HEK293 (cell line): ENCODE results near the gene GSTM4.

Source experiments
- CTCF ChIA-PET: fragments of 350-600 bp; formaldehyde crosslinking; extraction: SDS; loops from one replicate; lab custom pipeline; 2021; ENCODE audit warnings: antibody characterized with exemption; lab: Yijun Ruan, JAX
- POLR2A ChIA-PET: fragments of 300-600 bp; formaldehyde crosslinking; extraction: SDS; loops from one replicate; lab custom pipeline; 2020; ENCODE audit warnings: antibody characterized with exemption, inconsistent platforms; lab: Yijun Ruan, JAX
- H3K27ac ChIP-seq: fragments of 200-500 bp; sonication (Bioruptor generic); 2 replicates; pipeline ENCODE4 v1.5.1; 2014; ENCODE audit warnings: low read depth, low read length, control low read depth, inconsistent platforms; ENCODE audit errors: extremely low read depth
- H3K36me3 ChIP-seq, 2 experiments: fragments of 200-500 bp in 1 of 2; sonication (Bioruptor generic) in 1 of 2; 1 replicate in 1 of 2; 2 replicates in 1 of 2; pipeline ENCODE4 v1.5.1; 2014 to 2017; ENCODE audit warnings: inconsistent platforms in 2 of 2, low read length in 2 of 2; ENCODE audit not compliant: control insufficient read depth in 2 of 2, insufficient read depth in 1 of 2
- H3K4me1 ChIP-seq: fragments of 200-500 bp; sonication (Bioruptor generic); 2 replicates; pipeline ENCODE4 v1.5.1; 2014; ENCODE audit warnings: mild to moderate bottlenecking, low read length, inconsistent platforms; ENCODE audit not compliant: control insufficient read depth, insufficient read depth
- H3K4me3 ChIP-seq: 2 replicates; pipeline ENCODE4 v1.5.1; 2011; ENCODE audit warnings: low read depth, mild to moderate bottlenecking, control low read depth, low read length, moderate library complexity
- H3K9me3 ChIP-seq: fragments of 200-500 bp; sonication (Bioruptor generic); 2 replicates; pipeline ENCODE4 v1.5.1; 2014; ENCODE audit warnings: low read depth, low read length, inconsistent platforms; ENCODE audit not compliant: control insufficient read depth, insufficient read depth
- CTCF ChIP-seq: fragments of 450-650 bp; formaldehyde crosslinking; IDR thresholded peaks from 2 replicates; pipeline ENCODE4 v1.5.1; 2016; ENCODE audit warnings: missing biosample characterization, missing genetic modification characterization
- GLIS2 ChIP-seq: fragments of 450-650 bp; formaldehyde crosslinking; IDR thresholded peaks from 2 replicates; pipeline ENCODE4 v1.5.1; 2016; ENCODE audit warnings: missing biosample characterization, missing genetic modification characterization
- KLF16 ChIP-seq: fragments of 450-650 bp; formaldehyde crosslinking; IDR thresholded peaks from 2 replicates; pipeline ENCODE4 v1.5.1; 2017; ENCODE audit warnings: missing biosample characterization, missing genetic modification characterization
- PBX3 ChIP-seq: sonication (generic); formaldehyde crosslinking; IDR thresholded peaks from 2 replicates; pipeline ENCODE4 v1.8.1; 2022; ENCODE audit warnings: mild to moderate bottlenecking, moderate library complexity, missing genetic modification reagents
- SCRT2 ChIP-seq: fragments of 450-650 bp; formaldehyde crosslinking; IDR thresholded peaks from 2 replicates; pipeline ENCODE4 v1.5.1; 2016; ENCODE audit warnings: missing biosample characterization, missing genetic modification characterization
- WT1 ChIP-seq: fragments of 450-650 bp; formaldehyde crosslinking; IDR thresholded peaks from 2 replicates; pipeline ENCODE4 v1.5.1; 2016; ENCODE audit warnings: missing biosample characterization, missing genetic modification characterization
- YY2 ChIP-seq: fragments of 450-650 bp; formaldehyde crosslinking; IDR thresholded peaks from 2 replicates; pipeline ENCODE4 v1.5.1; 2016; ENCODE audit warnings: missing biosample characterization, missing genetic modification characterization
- ZBTB8A ChIP-seq: fragments of 450-650 bp; formaldehyde crosslinking; IDR thresholded peaks from 2 replicates; pipeline ENCODE4 v1.5.1; 2016; ENCODE audit warnings: missing biosample characterization, missing genetic modification characterization
- ZEB2 ChIP-seq: fragments of 450-650 bp; formaldehyde crosslinking; IDR thresholded peaks from 2 replicates; pipeline ENCODE4 v1.5.1; 2016; ENCODE audit warnings: missing biosample characterization, missing genetic modification characterization
- ZNF174 ChIP-seq: fragments of 450-650 bp; formaldehyde crosslinking; IDR thresholded peaks from 2 replicates; pipeline ENCODE4 v1.5.0; 2017; ENCODE audit warnings: missing biosample characterization, mild to moderate bottlenecking, missing genetic modification characterization
- ZNF184 ChIP-seq: fragments of 450-650 bp; IDR thresholded peaks from 2 replicates; pipeline ENCODE4 v1.5.1; 2018; ENCODE audit warnings: missing biosample characterization, mild to moderate bottlenecking, missing genetic modification characterization
- ZNF19 ChIP-seq: fragments of 450-650 bp; formaldehyde crosslinking; IDR thresholded peaks from 2 replicates; pipeline ENCODE4; 2016; ENCODE audit warnings: missing biosample characterization, missing genetic modification characterization, low read depth
- ZNF223 ChIP-seq: fragments of 450-650 bp; formaldehyde crosslinking; IDR thresholded peaks from 2 replicates; pipeline ENCODE4 v1.5.1; 2016; ENCODE audit warnings: missing biosample characterization, missing genetic modification characterization
- ZNF266 ChIP-seq: fragments of 450-650 bp; formaldehyde crosslinking; IDR thresholded peaks from 2 replicates; pipeline ENCODE4 v1.5.1; 2016; ENCODE audit warnings: missing biosample characterization, missing genetic modification characterization, low read depth
- ZNF391 ChIP-seq: fragments of 450-650 bp; formaldehyde crosslinking; IDR thresholded peaks from 2 replicates; pipeline ENCODE4 v1.5.1; 2016; ENCODE audit warnings: low read depth, missing biosample characterization, missing genetic modification characterization, borderline replicate concordance
- ZNF529 ChIP-seq: fragments of 450-650 bp; formaldehyde crosslinking; IDR thresholded peaks from 2 replicates; pipeline ENCODE4 v1.5.1; 2017; ENCODE audit warnings: missing genetic modification characterization, missing biosample characterization; ENCODE audit not compliant: insufficient replicate concordance
- ZNF544 ChIP-seq: fragments of 450-650 bp; formaldehyde crosslinking; IDR thresholded peaks from 2 replicates; pipeline ENCODE4 v1.5.0; 2017; ENCODE audit warnings: missing biosample characterization, missing genetic modification characterization
- ZNF555 ChIP-seq: fragments of 450-650 bp; formaldehyde crosslinking; conservative IDR thresholded peaks from 2 replicates; pipeline ENCODE4 v1.5.1; 2017; ENCODE audit warnings: missing biosample characterization, mild to moderate bottlenecking, missing genetic modification characterization, inconsistent platforms
- ZNF561 ChIP-seq: fragments of 450-650 bp; IDR thresholded peaks from 2 replicates; pipeline ENCODE4 v1.5.1; 2018; ENCODE audit warnings: missing biosample characterization, missing genetic modification characterization, borderline replicate concordance
- ZNF596 ChIP-seq: fragments of 450-650 bp; IDR thresholded peaks from 2 replicates; pipeline ENCODE4 v1.5.0; 2018; ENCODE audit warnings: missing biosample characterization, mild to moderate bottlenecking, missing genetic modification characterization, moderate library complexity
- ZNF692 ChIP-seq: fragments of 450-650 bp; formaldehyde crosslinking; IDR thresholded peaks from 2 replicates; pipeline ENCODE4 v1.5.1; 2016; ENCODE audit warnings: missing biosample characterization, missing genetic modification characterization
- ZNF768 ChIP-seq: fragments of 450-650 bp; formaldehyde crosslinking; IDR thresholded peaks from 2 replicates; pipeline ENCODE4 v1.5.1; 2018; ENCODE audit warnings: missing biosample characterization, mild to moderate bottlenecking, missing genetic modification characterization
- ZNF791 ChIP-seq: fragments of 450-650 bp; formaldehyde crosslinking; IDR thresholded peaks from 2 replicates; pipeline ENCODE4 v1.5.1; 2016; ENCODE audit warnings: missing biosample characterization, missing genetic modification characterization
- ZNF843 ChIP-seq: fragments of 450-650 bp; formaldehyde crosslinking; IDR thresholded peaks from 2 replicates; pipeline ENCODE4 v1.5.1; 2016; ENCODE audit warnings: missing biosample characterization, missing genetic modification characterization
- ZSCAN23 ChIP-seq: fragments of 450-650 bp; formaldehyde crosslinking; IDR thresholded peaks from 2 replicates; pipeline ENCODE4 v1.5.1; 2016; ENCODE audit warnings: missing biosample characterization, missing genetic modification characterization
- ZXDB ChIP-seq: fragments of 450-650 bp; formaldehyde crosslinking; IDR thresholded peaks from 2 replicates; pipeline ENCODE4 v1.5.1; 2016; ENCODE audit warnings: missing biosample characterization, missing genetic modification characterization
- TF ChIP-seq, protein P1 (sequence below): fragments of 450-650 bp; formaldehyde crosslinking; optimal IDR thresholded peaks from 2 replicates; pipeline ENCODE3; 2016; ENCODE audit warnings: missing biosample characterization, mild to moderate bottlenecking, missing genetic modification characterization
- TF ChIP-seq, protein P2 (sequence below): fragments of 450-650 bp; formaldehyde crosslinking; IDR thresholded peaks from 2 replicates; pipeline ENCODE4 v1.5.1; 2016; ENCODE audit warnings: missing biosample characterization, missing genetic modification characterization
- TF ChIP-seq, protein P3 (sequence below): fragments of 450-650 bp; formaldehyde crosslinking; IDR thresholded peaks from 2 replicates; pipeline ENCODE4 v1.5.1; 2016; ENCODE audit warnings: missing biosample characterization, missing genetic modification characterization, low read depth

GSTM4 gene

DNA sequence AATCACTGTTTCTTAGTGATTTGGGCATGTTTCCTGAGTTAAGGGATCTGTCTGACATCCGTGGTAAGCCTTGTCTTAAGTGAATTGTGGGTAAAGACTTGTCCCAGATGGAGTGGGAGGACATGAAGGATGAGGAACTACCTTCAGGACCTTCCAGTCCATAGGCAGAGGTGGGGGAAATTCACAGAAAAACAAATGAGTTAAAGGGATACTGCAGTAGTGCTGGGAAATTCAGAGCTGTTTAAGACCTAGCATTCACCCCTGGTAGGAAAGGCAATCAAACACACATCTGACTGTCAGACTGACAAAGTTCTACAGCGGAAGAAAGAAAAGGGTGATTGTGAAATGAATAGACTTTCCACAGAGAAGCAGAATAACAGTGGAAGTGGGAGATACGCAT is 39.5 kb upstream of the GSTM4 start (continued):
- TF ChIP-seq, protein P1, sequence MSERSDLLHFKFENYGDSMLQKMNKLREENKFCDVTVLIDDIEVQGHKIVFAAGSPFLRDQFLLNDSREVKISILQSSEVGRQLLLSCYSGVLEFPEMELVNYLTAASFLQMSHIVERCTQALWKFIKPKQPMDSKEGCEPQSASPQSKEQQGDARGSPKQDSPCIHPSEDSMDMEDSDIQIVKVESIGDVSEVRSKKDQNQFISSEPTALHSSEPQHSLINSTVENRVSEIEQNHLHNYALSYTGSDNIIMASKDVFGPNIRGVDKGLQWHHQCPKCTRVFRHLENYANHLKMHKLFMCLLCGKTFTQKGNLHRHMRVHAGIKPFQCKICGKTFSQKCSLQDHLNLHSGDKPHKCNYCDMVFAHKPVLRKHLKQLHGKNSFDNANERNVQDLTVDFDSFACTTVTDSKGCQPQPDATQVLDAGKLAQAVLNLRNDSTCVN (tag by site-specific recombination): no peak
- no peak for TF ChIP-seq ZNF768
- no peak for TF ChIP-seq ZNF529 (tag by site-specific recombination)
- no peak for TF ChIP-seq WT1
- no peak for TF ChIP-seq ZNF223

GRCh38 chr1:109617291-109617801 is 38.6 kb upstream of the GSTM4 start:
- Histone ChIP-seq H3K36me3 (no peaks in the 10 kb centered on the region), H3K4me1 (peaks cover 4% of the 10 kb centered on the region; the same call in 1 of the 2 replicates), H3K9me3 (no peaks in the 10 kb centered on the region), H3K27ac (no peak overlapping the region), H3K4me3 (no peak overlapping the region)
- ChIA-PET POLR2A (interaction anchor here (1.7 kb wide), 1 partner anchor 69 kb away, joined by 10 read pairs; the partner anchor contains the start of gene GNAI3), CTCF (interaction anchor here (0.7 to 1.8 kb wide), 6 partner anchors 12 to 86 kb away, joined by 3 to 10 read pairs (median 6); no protein-coding TSS in a partner anchor)
- TF ChIP-seq ZSCAN23 (tag by site-specific recombination) (no peak), ZNF544 (tag by site-specific recombination) (no peak), ZNF19 (no peak), ZNF843 (tag by site-specific recombination) (no peak), ZNF791 (tag by site-specific recombination) (no peak), ZNF692 (tag by site-specific recombination) (no peak), ZNF184 (tag by site-specific recombination) (no peak), KLF16 (tag by site-specific recombination) (no peak), ZNF561 (tag by site-specific recombination) (no peak), ZNF596 (no peak), GLIS2 (tag by site-specific recombination) (no peak), ZNF266 (tag by site-specific recombination) (no peak), ZEB2 (tag by site-specific recombination) (no peak), ZNF174 (no peak), ZNF555 (tag by site-specific recombination) (no peak), ZNF391 (tag by site-specific recombination) (no peak), ZBTB8A (tag by site-specific recombination) (no peak), SCRT2 (no peak), ZXDB (tag by site-specific recombination) (no peak), PBX3 (CRISPR knock-in tag) (no peak), YY2 (tag by site-specific recombination) (no peak), CTCF (tag by site-specific recombination) (peak; percentile 41; the same call in 1 of the 2 replicates)
- TF ChIP-seq, protein P2, sequence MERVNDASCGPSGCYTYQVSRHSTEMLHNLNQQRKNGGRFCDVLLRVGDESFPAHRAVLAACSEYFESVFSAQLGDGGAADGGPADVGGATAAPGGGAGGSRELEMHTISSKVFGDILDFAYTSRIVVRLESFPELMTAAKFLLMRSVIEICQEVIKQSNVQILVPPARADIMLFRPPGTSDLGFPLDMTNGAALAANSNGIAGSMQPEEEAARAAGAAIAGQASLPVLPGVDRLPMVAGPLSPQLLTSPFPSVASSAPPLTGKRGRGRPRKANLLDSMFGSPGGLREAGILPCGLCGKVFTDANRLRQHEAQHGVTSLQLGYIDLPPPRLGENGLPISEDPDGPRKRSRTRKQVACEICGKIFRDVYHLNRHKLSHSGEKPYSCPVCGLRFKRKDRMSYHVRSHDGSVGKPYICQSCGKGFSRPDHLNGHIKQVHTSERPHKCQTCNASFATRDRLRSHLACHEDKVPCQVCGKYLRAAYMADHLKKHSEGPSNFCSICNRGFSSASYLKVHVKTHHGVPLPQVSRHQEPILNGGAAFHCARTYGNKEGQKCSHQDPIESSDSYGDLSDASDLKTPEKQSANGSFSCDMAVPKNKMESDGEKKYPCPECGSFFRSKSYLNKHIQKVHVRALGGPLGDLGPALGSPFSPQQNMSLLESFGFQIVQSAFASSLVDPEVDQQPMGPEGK (tag by site-specific recombination): no peak
- TF ChIP-seq, protein P3, sequence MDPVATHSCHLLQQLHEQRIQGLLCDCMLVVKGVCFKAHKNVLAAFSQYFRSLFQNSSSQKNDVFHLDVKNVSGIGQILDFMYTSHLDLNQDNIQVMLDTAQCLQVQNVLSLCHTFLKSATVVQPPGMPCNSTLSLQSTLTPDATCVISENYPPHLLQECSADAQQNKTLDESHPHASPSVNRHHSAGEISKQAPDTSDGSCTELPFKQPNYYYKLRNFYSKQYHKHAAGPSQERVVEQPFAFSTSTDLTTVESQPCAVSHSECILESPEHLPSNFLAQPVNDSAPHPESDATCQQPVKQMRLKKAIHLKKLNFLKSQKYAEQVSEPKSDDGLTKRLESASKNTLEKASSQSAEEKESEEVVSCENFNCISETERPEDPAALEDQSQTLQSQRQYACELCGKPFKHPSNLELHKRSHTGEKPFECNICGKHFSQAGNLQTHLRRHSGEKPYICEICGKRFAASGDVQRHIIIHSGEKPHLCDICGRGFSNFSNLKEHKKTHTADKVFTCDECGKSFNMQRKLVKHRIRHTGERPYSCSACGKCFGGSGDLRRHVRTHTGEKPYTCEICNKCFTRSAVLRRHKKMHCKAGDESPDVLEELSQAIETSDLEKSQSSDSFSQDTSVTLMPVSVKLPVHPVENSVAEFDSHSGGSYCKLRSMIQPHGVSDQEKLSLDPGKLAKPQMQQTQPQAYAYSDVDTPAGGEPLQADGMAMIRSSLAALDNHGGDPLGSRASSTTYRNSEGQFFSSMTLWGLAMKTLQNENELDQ (tag by site-specific recombination): no peak
